Measurements from ENCODE around the gene SAMD4B.

DNA sequence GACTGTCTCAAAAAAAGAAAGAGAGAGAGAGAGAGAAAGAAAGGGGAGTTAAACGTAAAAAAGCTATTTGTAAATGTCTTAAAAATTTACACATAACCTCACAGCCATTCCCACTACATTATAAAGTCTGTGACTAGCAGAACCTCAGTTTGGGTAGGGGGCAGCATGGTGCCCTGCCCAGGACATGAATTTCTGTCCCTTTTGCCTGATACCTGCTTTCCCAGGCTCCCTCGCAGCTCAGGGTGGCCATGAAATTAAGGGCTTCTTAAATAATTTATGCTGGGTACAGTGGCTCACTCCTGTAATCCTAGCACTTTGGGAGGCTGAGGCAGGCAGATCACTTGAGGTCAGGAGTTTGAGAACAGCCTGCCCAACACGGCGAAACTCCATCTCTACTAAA lies 41.2 kb upstream of the SAMD4B start:
- TF ChIP-seq POLR2A (IDR thresholded peaks at IDR 0.05; ENCODE audit: low read depth, low read length) (no peak), POLR2AphosphoS5 (IDR thresholded peaks at IDR 0.05; ENCODE audit: low read depth, low read length) (no peak), TAF1 (IDR thresholded peaks at IDR 0.05; ENCODE audit: borderline replicate concordance, low read depth, low read length) (no peak)

Measured in GM12892 (cell line).